Panc1 (cell line): ENCODE results near the gene OXTR. TPM values are rescaled to one million over a fixed set of nuclear protein-coding genes. Genes with fewer than 3 reads are reported as not detected.
A peak's percentile ranks its signal among the peaks of the same experiment; 100 is the strongest.

Experiments used
- ATAC-seq: fragments of 200-7000 bp; cut with Tn5 transposase; 2 replicates; pipeline ENCODE4 v1.9.1; 2020; ENCODE audit warnings: mild to moderate bottlenecking, moderate library complexity
- BruUV-seq: library from RNA; stranded (reverse); fragments of 400-500 nt; replicated peaks from 2 replicates; lab custom pipeline; 2021; lab: Mats Ljungman, UMichigan
- CTCF ChIA-PET: fragments of 300-600 bp; sonication (Branson Sonifier 250); formaldehyde crosslinking; loops from one replicate; lab custom pipeline; 2022; ENCODE audit warnings: antibody characterized with exemption; lab: Charles Lee
- POLR2A ChIA-PET: fragments of 300-600 bp; sonication (Branson Sonifier 250); formaldehyde crosslinking; loops from one replicate; lab custom pipeline; 2022; ENCODE audit warnings: antibody characterized with exemption; lab: Charles Lee
- DNase-seq: peaks from one replicate; pipeline ENCODE4 v3.0.0-alpha.2; 2010; ENCODE audit warnings: low read depth, low spot score
- H3K27ac ChIP-seq: 2 replicates; pipeline ENCODE4 v1.5.1; 2011; ENCODE audit warnings: mild to moderate bottlenecking, low read length, inconsistent platforms
- H3K27me3 ChIP-seq: fragments of 200-500 bp; sonication (Bioruptor generic); 2 replicates; pipeline ENCODE4 v1.6.0; 2014; ENCODE audit warnings: low read length, inconsistent platforms; ENCODE audit not compliant: control insufficient read depth, insufficient read depth
- H3K36me3 ChIP-seq: fragments of 200-500 bp; sonication (Bioruptor generic); 2 replicates; pipeline ENCODE4 v1.5.1; 2014; ENCODE audit warnings: inconsistent platforms, mild to moderate bottlenecking, low read length, moderate library complexity; ENCODE audit not compliant: control insufficient read depth, insufficient read depth
- H3K4me1 ChIP-seq: 2 replicates; pipeline ENCODE4 v1.5.1; 2011; ENCODE audit warnings: inconsistent platforms, mild to moderate bottlenecking, low read length, moderate library complexity; ENCODE audit not compliant: control insufficient read depth, insufficient read depth
- H3K4me3 ChIP-seq, 2 experiments: 2 replicates each; pipeline ENCODE4 v1.5.1; 2011 to 2012; ENCODE audit warnings: low read depth in 2 of 2, low read length in 2 of 2, mild to moderate bottlenecking in 2 of 2, inconsistent platforms in 1 of 2, moderate library complexity in 1 of 2
- H3K9me3 ChIP-seq: fragments of 200-500 bp; sonication (Bioruptor generic); 2 replicates; pipeline ENCODE4 v1.5.1; 2014; ENCODE audit warnings: low read depth, mild to moderate bottlenecking, inconsistent platforms, low read length, moderate library complexity; ENCODE audit not compliant: control insufficient read depth, insufficient read depth
- POLR2AphosphoS5 ChIP-seq: IDR thresholded peaks from 2 replicates; pipeline ENCODE4 v1.6.1; 2012; ENCODE audit warnings: mild to moderate bottlenecking, low read depth, low read length, moderate library complexity
- SIN3A ChIP-seq: IDR thresholded peaks from 2 replicates; pipeline ENCODE4 v1.6.1; 2012; ENCODE audit warnings: low read depth, mild to moderate bottlenecking, low read length, moderate library complexity, borderline replicate concordance; ENCODE audit not compliant: insufficient read depth
- TCF7L2 ChIP-seq: IDR thresholded peaks from 2 replicates; pipeline ENCODE4 v1.6.1; 2011; ENCODE audit warnings: mild to moderate bottlenecking, low read depth, low read length, inconsistent platforms
- in situ Hi-C: cut with HindIII; loops from 2 replicates; pipeline ENCODE4 v1.10.0; 2016; ENCODE audit warnings: low sequenced_read_pairs, low pct_unique_long_range_greater_than_20kb
- intact Hi-C: fragments of 100-400 bp; cut with micrococcal nuclease; formaldehyde crosslinking; loops from one replicate; pipeline ENCODE4 v1.10.0; 2022; ENCODE audit not compliant: unreplicated experiment
- total RNA-seq: library from RNA; stranded (reverse); gene quantifications from one replicate; pipeline ENCODE4 v1.2.1, GENCODE V29; 2021; ENCODE audit not compliant: unreplicated experiment
- TF ChIP-seq, protein P1 (sequence below): fragments of 450-650 bp; IDR thresholded peaks from 2 replicates; pipeline ENCODE4 v1.5.1; 2017; ENCODE audit warnings: mild to moderate bottlenecking
- TF ChIP-seq, protein P2 (sequence below), 2 experiments: IDR thresholded peaks; 2 replicates each; pipeline ENCODE4 v1.6.1; 2011 to 2012; ENCODE audit warnings: low read depth in 2 of 2, control low read depth in 1 of 2, low read length in 1 of 2, mild to moderate bottlenecking in 1 of 2, moderate library complexity in 1 of 2; ENCODE audit not compliant: insufficient read depth in 1 of 2

Gene OXTR
- total RNA-seq, 1 experiment from 2014 or later: 2.7 TPM

DNA sequence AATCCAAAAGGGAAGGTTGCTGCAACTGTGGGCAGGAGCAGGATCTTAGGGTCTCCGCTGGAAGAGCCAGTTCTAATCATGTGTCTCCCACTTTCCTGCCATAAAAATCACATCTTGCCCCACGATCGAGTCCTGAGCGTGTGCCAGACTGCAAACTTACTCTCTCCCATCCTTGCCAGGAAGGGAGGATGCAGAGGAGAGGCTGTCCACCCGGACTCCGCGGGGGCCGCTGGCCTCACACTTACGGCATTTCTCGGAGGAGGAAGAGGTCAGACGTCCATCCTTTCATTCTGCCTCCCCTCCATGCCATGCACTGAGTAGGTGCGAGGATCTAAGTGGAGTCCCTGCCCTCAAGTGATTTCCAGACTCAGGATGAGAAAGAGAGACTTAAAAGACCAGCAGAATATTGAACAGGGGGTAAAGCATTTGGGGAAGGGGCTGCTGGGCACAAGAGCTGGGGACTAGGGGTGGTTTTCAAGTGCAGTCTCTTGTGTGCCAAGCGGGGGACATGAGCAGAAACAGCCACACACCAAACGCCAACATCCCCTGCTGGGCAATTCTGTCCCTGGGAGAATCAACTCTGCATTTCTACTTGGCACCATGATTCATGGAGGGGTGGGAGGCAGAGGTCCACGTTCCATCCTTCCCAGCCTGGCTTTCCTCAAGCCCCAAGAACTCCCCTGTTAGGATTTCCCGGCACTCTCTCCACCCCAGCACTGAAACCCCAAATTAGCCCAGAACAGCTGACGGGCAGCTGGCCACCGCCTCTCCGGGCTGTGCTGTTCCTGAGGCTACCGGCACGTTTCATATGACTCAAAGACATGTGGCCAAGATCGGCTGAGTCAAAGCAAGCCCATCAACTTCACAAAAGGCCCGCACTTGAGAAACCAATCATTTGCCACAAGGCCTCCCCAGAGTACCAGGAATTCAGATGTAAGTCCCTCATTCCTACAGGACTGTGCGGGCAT, 11.6 kb downstream of the OXTR start:
- Histone ChIP-seq H3K27ac (no peak overlapping the region), H3K4me1 (no peaks in the 10 kb centered on the region), H3K27me3 (no peaks in the 10 kb centered on the region), H3K9me3 (no peaks in the 10 kb centered on the region), H3K4me3 (no peak overlapping the region), H3K36me3 (no peaks in the 10 kb centered on the region)
- BruUV-seq: no TSS peak
- intact Hi-C loops (no loop called here), in situ Hi-C loops (no loop called here)
- DNase-seq (no peak), ATAC-seq (0 out of 2 replicates have a peak, but pooled peaks have one; percentile 46)
- ChIA-PET CTCF (no interaction called here), POLR2A (no interaction called here)
- TF ChIP-seq POLR2AphosphoS5: no peak

DNA sequence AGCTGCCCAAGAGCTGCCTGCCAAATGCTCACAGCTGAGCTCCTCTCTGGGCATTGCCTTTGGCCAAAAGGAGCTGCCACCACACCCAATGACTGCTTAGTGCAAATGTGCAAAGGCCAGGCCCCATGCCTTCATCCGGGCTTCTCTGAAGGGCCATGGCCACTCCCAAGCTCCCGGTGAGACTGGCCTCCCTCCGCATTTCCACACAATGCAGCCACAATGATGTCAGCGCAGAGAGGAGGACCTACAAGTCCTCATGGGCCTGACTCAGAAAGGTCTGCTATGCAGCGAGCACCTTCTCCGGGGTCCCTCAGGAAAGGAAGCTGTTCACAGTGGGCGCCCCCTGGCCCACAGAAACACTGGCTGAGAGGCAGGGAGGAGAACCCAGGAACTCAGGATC, 12.7 kb downstream of the OXTR start:
- ChIA-PET POLR2A (no interaction called here), CTCF (interaction anchor here (1.6 kb wide), 1 partner anchor 9 kb away, joined by 4 read pairs; no protein-coding TSS in a partner anchor)
- Histone ChIP-seq H3K4me1 (no peaks in the 10 kb centered on the region), H3K4me3 (no peak overlapping the region), H3K9me3 (no peaks in the 10 kb centered on the region), H3K27ac (no peak overlapping the region), H3K27me3 (no peaks in the 10 kb centered on the region), H3K36me3 (no peaks in the 10 kb centered on the region)
- no peak for ATAC-seq
- DNase-seq: no peak
- no TSS peak for BruUV-seq
- intact Hi-C loops (no loop called here), in situ Hi-C loops (no loop called here)
- TF ChIP-seq TCF7L2: no peak
- TF ChIP-seq POLR2AphosphoS5: no peak

DNA sequence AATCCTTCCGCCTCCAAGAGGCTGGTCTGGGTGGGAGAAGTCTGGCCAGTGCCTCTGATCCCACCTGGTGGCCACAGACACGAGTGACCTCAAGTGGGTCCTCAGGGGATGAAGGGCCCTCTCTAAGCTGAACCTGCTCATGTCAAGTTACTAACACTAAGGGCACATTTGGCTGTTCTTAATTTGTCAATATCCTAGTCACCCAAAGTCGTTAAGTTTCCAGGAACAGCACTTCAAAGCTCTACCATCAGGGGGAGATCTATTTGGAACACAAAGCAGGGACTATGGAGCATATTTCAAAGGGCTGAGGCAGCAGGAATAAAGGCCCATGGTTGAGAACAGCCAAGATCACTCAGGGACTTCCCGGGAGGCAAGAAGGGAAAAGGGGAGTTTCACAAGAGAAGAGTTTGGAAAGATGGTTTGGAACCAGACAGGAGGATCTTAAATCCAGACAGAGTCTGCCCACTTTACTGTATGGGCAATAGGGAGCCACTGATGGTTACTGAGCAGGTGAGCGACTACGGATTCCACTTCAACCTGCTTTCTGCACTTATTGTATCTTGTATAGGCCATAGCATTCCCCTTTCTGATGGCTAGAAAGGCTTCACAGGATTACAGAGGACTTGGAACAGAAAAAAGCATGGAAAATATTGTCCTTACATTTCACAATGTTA, 13.7 kb downstream of the OXTR start:
- DNase-seq (no peak), ATAC-seq (peak; percentile 56; the same call in 1 of the 2 replicates)
- POLR2A ChIA-PET: no interaction called here
- no peaks in the 10 kb centered on the region for H3K27me3 ChIP-seq
- H3K27ac ChIP-seq: no peak overlapping the region
- H3K4me3 ChIP-seq: no peak overlapping the region
- no peak for TF ChIP-seq POLR2AphosphoS5
- TF ChIP-seq, protein P1, sequence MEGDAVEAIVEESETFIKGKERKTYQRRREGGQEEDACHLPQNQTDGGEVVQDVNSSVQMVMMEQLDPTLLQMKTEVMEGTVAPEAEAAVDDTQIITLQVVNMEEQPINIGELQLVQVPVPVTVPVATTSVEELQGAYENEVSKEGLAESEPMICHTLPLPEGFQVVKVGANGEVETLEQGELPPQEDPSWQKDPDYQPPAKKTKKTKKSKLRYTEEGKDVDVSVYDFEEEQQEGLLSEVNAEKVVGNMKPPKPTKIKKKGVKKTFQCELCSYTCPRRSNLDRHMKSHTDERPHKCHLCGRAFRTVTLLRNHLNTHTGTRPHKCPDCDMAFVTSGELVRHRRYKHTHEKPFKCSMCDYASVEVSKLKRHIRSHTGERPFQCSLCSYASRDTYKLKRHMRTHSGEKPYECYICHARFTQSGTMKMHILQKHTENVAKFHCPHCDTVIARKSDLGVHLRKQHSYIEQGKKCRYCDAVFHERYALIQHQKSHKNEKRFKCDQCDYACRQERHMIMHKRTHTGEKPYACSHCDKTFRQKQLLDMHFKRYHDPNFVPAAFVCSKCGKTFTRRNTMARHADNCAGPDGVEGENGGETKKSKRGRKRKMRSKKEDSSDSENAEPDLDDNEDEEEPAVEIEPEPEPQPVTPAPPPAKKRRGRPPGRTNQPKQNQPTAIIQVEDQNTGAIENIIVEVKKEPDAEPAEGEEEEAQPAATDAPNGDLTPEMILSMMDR: peak; percentile 57
- in situ Hi-C loops: no loop called here
- CTCF ChIA-PET: interaction anchor here (1.6 kb wide), 1 partner anchor 10 kb away, joined by 4 read pairs; no protein-coding TSS in a partner anchor
- no peaks in the 10 kb centered on the region for H3K36me3 ChIP-seq
- no peaks in the 10 kb centered on the region for H3K9me3 ChIP-seq
- BruUV-seq: no TSS peak
- no peaks in the 10 kb centered on the region for H3K4me1 ChIP-seq
- intact Hi-C loops: no loop called here

DNA sequence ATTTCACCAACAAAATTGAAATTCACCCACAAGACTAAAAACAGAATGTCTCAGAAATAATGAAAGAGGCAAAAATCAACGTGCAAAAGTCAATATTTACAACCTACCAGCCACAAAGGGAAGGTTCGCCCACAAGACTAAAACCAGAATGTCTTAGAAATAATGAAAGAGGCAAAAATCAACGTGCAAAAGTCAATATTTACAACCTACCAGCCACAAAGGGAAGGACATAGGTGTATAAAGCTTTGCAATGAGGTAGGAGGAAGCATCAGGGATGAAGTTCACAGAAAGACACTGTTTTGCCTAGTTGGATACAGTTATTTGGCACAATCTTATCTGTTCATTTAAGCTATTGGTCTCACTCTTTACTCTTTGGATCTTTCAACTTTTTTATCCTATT, 14.3 kb downstream of the OXTR start:
- no peak overlapping the region for H3K4me3 ChIP-seq
- no TSS peak for BruUV-seq
- in situ Hi-C loops: no loop called here
- H3K36me3 ChIP-seq: no peaks in the 10 kb centered on the region
- H3K27me3 ChIP-seq: no peaks in the 10 kb centered on the region
- TF ChIP-seq, protein P2, sequence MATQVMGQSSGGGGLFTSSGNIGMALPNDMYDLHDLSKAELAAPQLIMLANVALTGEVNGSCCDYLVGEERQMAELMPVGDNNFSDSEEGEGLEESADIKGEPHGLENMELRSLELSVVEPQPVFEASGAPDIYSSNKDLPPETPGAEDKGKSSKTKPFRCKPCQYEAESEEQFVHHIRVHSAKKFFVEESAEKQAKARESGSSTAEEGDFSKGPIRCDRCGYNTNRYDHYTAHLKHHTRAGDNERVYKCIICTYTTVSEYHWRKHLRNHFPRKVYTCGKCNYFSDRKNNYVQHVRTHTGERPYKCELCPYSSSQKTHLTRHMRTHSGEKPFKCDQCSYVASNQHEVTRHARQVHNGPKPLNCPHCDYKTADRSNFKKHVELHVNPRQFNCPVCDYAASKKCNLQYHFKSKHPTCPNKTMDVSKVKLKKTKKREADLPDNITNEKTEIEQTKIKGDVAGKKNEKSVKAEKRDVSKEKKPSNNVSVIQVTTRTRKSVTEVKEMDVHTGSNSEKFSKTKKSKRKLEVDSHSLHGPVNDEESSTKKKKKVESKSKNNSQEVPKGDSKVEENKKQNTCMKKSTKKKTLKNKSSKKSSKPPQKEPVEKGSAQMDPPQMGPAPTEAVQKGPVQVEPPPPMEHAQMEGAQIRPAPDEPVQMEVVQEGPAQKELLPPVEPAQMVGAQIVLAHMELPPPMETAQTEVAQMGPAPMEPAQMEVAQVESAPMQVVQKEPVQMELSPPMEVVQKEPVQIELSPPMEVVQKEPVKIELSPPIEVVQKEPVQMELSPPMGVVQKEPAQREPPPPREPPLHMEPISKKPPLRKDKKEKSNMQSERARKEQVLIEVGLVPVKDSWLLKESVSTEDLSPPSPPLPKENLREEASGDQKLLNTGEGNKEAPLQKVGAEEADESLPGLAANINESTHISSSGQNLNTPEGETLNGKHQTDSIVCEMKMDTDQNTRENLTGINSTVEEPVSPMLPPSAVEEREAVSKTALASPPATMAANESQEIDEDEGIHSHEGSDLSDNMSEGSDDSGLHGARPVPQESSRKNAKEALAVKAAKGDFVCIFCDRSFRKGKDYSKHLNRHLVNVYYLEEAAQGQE (IDR thresholded peaks at IDR 0.05; ENCODE audit: insufficient read depth in 1 of 2, low read depth in 2 of 2, low read length in 1 of 2): no peak
- TF ChIP-seq SIN3A: no peak
- TF ChIP-seq, protein P1: no peak
- TF ChIP-seq TCF7L2: no peak
- no peak for TF ChIP-seq POLR2AphosphoS5
- no peak overlapping the region for H3K27ac ChIP-seq
- DNase-seq (no peak), ATAC-seq (no peak)
- CTCF ChIA-PET: interaction anchor here (1.6 kb wide), 1 partner anchor 11 kb away, joined by 4 read pairs; no protein-coding TSS in a partner anchor
- no peaks in the 10 kb centered on the region for H3K9me3 ChIP-seq
- intact Hi-C loops: no loop called here
- no peaks in the 10 kb centered on the region for H3K4me1 ChIP-seq
- POLR2A ChIA-PET: no interaction called here
